ENCODE measurements around the gene PRR15L.
"Not testable (repeated sequence)": the region's sequence is repeated elsewhere in the genome, so short reads cannot be mapped to it uniquely, and the experiment has no call there.

PRR15L gene, protein sequence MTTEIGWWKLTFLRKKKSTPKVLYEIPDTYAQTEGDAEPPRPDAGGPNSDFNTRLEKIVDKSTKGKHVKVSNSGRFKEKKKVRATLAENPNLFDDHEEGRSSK

DNA sequence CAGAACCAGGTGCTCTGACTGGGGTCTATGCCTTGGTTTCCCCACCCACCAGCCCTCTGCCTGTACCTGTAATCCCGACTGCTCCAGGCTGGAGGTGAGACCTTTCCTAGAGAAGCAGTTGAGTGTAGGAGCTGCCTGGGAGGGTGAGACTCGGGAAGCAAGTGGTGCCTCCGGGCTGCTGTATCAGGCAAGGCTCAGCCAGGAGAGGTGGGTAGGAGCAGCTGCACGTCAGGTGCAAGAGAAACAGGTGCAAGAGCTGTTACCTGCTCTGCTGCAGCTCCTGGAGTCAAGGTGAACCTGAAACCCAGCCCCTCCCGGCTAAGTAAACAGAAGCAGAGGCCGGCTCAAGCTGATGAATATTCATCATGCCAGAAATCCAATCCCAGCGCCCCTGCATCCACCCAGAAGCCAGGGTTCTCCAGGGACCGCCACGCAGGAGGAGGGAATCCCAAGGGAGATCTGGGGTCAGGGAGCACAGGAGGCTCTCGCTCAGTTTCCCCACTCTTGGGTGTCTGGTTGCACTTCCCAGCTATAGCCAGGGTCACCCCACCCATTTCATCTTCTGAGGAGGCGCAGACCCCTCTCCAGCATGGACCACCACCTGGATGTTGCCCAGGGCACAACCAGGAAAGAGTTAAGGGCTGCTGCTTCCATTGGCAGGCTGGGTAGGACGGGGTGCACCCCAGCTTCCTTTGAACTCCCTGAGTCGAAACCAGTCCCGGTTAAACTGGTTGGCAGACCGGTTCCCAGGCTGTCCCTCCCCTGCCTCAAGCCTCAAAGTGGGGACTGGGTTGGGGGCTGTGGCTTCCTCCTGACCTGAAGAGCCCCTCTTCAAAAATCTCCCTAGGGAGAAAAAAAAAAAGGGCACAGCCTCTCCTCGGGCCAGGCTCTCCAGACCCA lies at the start of gene PRR15L:
PRR15L (minus strand) TSS at position 293 of the 900 bp plus-strand sequence. CDS start 4,649 bp downstream, outside the sequence.
- no peak for DNase-seq

DNA sequence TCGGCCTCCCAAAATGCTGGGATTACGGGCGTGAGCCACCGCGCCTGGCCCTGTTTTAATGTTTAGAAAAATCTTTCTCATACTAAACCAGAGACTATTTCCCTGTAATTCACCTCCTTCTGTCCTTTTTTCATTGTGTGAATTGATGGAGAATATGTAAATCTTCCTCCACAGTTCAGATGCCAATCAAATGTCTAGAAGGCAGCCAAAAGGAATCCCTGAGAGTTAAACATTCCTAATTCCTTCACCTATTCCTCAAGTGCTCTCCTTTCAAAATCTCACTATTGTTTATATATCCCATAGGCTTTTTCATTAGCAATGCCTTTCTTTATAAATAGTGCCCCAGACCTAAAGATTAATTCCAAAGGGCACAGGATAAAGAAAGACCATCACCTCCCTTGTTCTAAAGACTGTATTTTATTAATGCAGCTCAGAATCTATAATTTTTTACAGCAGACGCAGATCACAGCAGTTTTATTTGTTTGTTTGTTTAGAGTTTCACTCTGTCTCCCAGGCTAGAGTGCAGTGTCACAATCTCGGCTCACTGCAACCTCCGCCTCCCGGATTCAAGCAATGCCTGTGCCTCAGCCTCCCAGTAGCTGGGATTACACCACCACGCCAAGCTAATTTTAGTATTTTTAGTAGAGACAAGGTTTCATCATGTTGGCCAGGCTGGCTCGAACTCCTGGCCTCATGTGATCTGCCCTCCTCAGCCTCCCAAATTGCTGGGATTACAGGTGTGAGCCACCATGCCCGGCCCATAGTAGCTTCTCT lies 49.4 kb upstream of the PRR15L start:
- DNase-seq, result no peak

DNA sequence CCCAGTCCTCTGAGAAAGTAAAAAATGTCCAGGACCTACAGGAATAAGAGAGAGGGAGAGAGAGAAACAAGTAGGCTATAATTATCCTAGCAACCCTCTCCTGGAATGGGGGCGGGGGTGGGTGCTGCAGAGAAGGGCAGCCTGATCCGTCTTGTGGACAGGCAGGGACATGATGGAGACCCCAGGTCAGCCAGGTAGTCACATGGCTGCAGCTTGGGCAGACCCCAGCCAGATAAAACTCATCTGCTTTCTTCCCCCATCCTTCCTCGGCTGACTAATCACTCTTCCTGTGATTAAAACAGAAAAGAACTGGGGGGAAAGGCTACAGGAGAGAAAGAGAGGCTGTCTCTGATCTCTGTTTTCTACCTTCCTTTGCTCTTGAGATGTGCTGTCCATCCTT lies 47.3 kb upstream of the PRR15L start:
- DNase-seq, result no peak

DNA sequence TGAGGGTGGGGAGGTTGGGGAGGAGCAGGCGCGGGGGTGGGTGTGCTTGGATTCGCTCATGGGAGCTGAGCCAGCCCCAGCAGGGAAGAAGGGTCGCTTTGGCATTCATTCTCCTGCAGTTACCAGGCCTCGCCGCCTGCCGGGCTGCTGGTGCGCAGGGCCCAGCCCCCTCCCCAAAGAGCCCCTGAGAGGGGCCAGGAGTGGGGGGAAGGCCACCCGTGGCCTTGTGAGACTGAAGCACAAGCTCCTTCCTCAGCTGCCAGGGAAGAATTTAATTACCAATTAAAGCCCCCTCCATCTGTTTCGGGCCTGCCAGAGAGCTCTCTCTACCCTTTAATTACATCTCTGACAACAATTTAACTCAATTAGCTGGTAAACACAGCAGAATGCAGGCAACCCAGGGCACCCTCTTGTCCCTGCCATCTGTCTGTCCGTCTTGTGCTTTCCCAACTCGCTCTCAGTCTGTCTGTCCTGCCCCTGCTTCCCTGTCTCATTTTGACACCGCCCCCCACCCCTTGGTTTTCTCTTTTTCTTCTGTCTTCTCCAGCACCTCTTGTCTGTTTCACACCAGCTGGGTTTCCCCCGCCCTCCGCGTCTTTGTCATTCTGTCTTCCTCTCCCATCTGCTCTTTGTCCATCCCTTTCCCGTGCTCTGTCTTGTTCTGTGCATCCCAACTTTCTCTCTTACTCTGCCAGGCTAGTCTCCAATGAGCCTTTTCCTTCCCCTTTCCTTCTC lies 45.9 kb upstream of the PRR15L start:
- DNase-seq, result no peak

DNA sequence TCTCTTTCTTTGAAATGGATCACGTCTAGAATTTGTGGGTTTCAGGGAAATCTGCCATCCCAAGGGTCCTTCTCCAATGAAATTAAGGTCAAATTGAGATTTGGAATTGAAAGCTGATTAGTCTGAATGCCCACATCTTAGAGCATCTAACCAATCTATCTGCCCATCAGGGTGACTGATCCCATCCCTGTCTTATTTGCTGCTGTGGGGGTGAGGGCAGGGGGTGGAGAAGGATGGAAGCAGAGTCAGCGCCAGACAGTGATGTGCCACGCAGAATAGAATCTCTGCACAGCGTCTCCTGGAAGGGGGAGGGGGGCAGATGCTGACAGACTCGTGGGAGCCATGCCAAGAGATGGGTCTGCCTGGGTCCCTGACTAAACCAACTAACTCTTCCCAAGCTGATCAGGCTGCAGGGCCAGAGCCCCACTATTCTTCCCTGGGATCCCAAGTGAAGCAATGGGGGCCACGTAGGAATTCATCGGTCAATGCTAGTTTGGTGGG lies 45.3 kb upstream of the PRR15L start:
- DNase-seq, result no peak

DNA sequence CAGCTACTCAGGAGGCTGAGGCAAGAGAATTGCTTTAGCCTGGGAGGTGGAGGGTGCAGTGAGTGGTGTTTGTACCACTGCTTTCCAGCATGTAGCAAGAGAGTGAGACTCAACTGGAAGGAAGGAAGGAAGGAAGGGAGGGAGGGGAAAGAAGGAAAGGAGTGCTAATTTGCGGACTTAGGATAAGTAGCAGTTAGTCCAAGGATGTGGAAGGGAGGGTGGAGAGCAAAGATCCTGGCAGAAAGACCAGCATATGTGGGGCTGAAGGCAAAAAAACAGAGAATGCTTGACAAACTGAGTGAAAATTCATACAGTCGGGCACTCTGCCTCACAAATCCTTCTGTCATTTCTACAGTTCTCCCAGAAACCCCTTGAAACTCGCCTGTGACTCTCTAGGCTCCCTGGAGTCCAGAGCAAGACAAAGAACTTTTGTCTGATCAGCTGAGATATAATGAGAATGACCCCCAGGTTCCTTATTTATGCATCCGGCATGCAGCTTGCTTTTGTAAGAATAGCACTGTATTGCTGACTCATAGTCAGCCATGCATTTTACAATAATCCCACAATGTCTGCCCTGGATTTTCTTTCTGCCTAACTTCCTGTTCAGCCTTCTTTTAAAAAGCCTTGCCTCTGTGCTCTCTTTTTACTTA lies 44.7 kb upstream of the PRR15L start:
- DNase-seq, result no peak

DNA sequence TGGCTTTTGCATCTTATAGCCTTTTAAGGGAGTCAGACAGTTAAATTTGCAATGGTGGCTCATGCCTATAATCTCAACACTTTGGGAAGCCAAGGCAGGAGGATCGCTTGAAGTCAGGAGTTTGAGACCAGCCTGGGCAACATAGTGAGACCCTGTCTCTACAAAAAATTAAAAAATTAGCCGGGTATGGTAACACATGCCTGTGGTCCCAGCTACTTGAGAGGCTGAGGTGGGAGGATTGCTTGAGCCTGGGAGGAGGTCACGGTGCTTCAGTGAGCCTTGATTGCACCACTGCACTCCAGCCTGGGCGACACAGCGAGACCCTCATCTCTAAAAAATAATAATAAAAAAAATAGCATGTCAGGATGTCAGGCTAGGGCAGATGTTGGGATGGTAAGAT lies 44.0 kb upstream of the PRR15L start:
- DNase-seq, result not testable (repeated sequence)

DNA sequence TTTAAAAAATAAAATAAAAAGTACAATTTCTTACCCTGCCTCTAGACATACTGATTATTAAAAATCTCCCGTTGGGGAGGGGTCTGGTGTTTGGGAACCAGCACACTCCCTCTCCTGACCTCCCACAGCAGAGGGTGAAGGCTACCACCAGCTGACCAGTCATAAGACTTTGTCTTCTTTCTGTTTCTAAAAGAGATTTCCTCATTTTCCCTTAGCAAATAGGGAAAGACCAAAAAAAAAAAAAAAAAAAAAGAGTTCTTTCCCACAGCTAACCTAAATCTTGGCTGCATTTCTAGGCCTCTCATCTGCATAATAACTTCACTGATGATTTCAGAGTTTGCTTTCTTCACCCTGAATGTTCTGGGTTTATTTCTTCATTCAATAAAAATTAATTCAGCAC lies 43.5 kb upstream of the PRR15L start:
- no peak for DNase-seq

DNA sequence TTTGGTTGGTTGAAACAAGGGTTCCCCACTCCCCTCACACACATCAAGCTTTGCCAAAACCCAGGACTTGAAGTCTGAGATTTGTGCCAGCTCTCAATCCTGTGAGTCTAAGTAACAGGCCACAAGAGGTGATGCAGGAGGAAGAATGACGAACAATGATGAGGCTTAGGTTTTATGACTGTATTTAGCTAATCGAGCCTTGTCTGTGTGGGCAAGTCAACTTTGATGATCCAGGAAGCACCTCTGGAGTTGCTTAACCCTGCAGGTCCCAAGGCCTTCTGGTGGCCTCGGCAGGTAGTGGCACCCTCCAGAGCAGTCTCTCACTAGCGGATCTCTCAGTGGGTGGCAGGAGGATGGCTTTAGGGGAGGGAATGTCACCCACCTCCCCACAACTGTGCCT lies 41.9 kb upstream of the PRR15L start:
- no peak for DNase-seq

DNA sequence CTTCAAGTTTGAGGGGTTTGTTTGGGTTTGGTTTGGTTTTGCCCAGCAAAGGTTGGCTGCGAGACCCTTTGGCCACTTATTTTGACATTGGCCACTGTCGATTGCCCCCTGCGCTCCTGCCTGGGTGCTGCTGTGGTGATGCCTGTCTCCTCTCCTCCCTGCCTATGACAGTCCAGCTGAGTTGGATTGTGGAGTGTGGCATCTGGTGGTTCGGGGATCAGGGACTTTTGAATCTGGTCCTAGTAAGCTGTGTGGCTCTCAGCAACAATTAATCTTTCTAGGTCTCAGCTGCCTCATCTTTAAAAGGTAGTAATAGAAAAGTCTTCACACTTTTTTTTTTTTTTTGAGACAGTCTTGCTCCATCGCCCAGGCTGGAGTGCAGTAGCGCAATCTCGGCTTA lies 40.4 kb upstream of the PRR15L start:
- no peak for DNase-seq

DNA sequence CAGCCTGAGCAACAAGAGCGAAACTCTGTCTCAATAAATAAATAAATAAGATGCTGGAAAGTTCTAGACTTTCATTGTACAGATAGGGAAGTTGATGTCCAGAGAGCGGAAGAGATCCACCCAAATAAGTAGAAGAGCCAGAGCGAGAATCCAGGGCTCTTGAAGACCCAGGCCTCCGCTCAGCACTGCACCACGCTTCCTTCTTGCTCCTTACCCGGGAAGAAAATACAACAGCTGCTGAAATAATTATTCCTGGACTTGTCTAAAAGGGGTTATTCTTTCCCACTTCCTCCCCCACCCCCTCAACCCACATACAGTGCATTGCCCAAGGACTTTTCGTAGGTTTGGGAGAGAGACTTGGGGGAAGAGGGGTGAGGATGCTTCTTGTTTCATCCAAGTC lies 39.9 kb upstream of the PRR15L start:
- no peak for DNase-seq

DNA sequence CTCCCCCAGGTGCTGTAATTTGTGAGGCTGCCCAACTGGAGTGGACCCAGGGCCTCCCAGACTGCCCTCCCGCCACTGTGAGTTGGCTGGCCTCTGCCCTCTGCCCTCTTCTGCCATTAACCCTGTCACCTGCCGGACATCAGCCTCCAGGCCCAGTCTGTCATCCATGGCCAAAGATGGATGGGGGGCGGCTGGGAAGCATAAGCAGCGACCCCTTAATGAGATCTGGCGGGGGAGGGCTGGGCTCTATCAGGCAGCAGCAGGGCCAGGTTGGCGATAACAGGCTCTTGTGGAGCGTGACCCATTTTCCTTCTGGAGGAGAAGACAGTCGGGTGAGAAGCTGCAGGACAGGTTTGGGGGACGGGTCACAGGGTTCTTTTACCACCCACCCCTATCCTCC lies 38.5 kb upstream of the PRR15L start:
- no peak for DNase-seq

DNA sequence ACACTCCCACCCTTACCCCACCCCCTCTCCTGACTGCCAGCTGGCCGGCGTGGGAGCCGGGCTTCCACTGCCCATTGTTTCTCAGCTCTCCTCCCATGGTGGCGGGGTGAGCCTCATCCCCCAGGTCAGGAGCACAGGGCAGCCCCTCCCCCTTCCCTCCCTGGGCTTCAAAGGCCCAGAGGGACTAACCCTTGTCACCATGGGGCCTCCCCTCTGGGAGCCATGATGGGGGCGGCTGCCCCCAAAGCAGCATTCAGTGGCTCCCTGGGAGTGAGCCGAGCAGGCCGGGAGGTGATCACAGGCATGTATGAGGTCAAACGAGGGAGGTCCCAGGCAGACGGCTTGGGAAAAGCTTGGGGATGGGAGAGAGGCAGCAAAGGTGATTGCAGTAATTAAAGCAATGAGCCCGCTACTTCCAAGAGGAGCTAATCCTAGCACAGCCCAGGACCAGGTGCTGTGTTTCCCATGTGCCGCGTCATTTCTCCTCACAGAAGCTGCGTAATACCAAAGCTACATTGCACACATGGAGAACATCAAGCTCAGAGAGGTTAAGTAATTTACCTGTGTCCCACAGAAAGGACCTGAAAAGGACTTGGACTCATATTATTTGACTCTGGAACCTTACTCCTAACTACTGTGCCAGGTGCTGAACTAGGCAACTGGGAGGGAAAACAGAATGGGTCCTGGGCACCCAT lies 37.7 kb upstream of the PRR15L start:
- DNase-seq, result no peak

DNA sequence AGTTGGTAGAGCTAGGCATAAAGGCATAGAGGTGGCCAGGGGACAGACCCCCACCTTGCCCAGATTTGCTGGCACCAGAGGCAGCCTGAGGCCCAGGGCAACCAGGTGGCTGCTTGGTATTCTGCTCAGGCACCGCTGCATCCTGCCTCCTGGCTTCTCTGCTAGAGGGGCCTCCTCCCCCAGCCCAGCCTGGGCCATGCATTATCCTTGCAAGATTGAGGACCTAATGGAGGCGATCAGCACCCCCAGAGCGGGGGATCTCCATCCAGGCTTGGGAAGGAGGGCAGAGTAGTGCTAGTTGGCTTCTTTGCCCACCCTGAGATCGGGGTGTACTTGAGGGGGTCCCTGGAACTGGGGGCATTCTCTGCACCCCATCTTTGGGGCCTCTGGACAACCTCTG lies 37.0 kb upstream of the PRR15L start:
- no peak for DNase-seq

DNA sequence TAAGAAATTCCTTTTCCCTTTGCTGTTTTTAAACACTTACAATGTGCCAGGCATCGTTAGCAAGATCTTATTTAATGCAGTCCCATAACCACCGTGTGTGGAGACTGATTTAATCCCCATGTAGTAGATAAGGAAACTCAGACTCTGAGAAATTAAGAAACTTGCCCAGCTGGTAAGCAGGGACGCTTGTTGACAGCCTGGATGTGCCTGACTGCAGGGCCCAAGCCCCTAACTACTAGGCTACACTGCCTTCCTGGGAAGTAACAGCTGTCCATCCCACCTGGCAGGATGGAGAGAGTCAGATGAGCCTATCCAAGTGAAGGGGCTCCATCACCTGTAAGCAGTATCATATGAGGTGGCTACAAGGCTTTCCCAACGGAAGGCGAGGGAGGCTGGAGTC lies 36.3 kb upstream of the PRR15L start:
- DNase-seq, result no peak

DNA sequence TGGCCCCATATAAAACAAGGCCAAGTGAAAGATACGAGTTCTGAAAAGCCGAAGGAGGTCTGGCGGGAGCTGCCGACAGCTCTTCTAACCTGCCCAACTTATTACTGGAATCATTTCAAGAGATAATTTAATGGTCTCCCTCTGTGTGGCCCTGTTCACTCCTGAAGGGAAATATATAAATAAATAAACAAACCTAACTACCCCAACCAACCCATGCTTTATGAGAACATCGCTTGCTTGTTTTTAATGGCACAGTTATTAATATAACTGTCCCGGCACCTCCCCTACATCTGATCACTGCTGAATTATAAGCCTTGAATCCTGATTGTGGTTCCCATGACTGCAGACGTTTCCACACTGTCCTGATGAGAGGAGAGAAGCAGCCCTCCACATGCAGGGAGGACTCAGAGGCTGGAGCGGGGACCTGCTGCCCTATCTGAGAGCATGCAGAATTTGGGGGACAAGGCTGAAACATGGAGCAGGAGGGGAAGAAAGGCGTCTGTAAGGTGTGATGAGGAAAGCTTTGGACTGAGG lies 35.4 kb upstream of the PRR15L start:
- DNase-seq, result no peak

DNA sequence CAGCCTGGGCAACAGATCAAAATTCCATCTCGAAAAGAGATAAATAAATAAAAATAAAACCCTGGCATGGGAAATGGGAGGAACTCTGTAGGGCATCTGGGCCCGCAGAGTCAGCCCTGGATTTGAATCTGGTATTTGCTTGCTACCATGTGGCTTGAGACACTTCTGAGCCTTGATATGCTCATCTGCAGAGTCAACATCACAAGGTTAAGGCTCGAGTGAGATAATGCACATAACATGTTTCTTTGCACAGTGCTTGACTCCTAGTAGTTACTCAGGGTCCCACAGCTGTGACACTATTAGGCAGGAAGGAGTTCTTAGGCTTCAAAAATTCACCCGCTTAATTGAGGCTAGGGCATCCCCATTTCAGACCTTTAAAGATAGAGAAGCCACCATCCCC lies 34.5 kb upstream of the PRR15L start:
- no peak for DNase-seq

DNA sequence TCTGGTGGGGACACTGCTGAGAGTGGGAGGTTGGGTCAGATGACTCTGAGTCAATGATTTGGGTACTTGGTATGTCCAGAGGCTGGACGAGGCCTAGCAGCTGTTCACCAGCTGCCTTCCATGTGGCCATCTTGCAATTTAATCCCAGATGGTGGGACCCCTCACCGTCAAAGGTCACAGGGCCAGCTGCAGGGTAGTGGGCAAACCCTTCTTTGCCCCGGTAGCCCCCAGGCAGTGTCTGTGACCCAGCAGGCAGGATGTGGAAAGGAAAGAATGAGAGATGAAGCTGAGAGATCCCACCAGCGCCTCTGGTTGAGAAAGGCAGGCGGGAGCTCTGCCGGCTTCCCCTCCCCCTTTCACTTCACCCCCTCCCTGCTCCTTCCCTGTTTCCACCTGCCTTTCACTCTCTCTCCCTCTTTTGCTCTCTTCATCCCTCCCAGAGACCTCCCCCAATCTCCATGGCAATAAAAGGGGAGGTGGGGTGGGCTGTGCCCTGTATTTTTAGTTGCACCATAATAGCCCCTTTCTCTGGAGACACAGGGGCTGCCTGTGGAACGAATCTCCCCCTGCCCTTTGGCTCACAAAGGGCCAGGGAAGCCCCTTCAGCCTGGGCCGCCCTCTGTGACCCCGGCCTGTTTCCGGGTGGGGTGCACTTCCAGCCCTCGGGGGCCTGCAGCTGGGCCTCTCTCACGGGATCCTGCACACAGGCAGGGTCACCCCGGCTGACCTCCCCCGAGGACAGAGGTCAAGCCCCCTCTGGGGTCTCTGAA lies 33.5 kb upstream of the PRR15L start:
- DNase-seq, result no peak

DNA sequence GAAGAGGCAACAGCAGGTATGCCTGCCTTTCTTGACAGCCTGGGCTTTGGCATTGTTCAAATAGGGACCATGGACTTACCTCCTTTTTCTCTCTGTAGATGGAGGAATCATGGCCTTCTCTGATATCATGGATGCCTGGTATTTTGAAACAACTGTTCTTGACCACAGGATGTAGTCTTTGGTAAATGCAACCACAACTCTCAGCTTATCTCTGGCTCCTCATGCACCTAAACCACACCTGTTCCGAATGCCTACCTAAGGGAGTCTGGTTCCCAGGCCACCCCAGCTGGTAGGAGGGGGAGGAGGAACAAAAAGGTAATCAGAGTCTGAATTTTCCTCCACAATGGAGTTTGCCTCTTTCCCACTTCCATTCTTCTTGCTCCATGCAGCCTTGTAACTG lies 32.0 kb upstream of the PRR15L start:
- DNase-seq, result no peak

DNA sequence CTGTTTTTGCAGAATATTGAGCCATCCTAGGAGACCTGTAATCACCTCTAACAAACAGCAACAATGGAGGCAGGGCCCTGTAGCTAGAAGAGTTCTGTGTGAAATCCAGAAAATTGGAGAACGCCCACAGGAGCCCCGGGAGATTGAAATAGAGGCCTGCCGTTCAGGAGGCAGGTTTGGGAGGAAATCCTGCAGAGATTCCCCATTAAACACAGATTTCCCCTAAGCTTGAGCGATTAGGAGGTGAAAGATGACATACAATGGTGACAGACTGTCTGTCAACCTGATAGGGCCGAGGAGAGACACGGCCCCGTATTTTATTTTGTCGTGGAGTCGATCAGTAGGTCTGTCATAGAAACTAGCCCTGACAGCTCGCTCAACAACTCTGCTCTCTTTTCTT lies 31.5 kb upstream of the PRR15L start:
- no peak for DNase-seq

DNA sequence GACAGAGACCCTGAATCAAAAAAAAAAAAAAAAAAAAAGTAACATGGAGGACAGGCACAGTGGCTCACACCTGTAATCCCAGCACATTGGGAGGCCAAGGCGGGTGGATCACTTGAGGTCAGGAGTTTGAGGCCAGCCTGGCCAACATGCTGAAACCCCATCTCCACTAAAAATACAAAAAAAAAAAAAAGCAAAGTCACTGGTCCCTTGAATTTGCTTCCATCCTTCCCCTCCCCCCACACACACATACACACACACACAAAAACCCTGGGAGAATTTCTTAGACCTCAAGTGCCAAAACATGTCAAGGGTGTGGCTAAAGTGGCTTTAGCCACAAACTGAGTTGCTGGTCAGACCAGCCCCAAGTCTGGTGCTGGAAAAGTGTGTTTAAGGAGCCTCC lies 30.8 kb upstream of the PRR15L start:
- DNase-seq, result not testable (repeated sequence)

All from activated naive CD4-positive, alpha-beta T cell (primary cell).